Endothelial cell of umbilical vein (primary cell): ENCODE measurements around the gene RECK. TPM values are rescaled to one million over a fixed set of nuclear protein-coding genes. Genes with fewer than 3 reads are reported as not detected.

Source experiments
- BruUV-seq: library from RNA; stranded (reverse); fragments of 400-500 nt; replicated peaks from 2 replicates; lab custom pipeline; 2021; lab: Mats Ljungman, UMichigan
- CTCF ChIA-PET: fragments of 300-600, 350-600 bp; sonication (Branson Sonifier 250); formaldehyde crosslinking; loops from one replicate; lab custom pipeline; 2021; ENCODE audit warnings: antibody characterized with exemption, inconsistent platforms; lab: Charles Lee
- POLR2A ChIA-PET: fragments of 300-600, 350-600 bp; sonication (Branson Sonifier 250); formaldehyde crosslinking; loops from one replicate; lab custom pipeline; 2021; ENCODE audit warnings: antibody characterized with exemption, inconsistent platforms; lab: Charles Lee
- DNase-seq: peaks from one replicate; pipeline ENCODE4 v3.0.0-alpha.2; 2011; ENCODE audit warnings: low read depth, low spot score
- FAIRE-seq: peaks from 2 replicates; lab custom pipeline; 2011; peaks lifted over from hg19 to GRCh38; lab: Jason Lieb, UNC
- H2AFZ ChIP-seq: 2 replicates; pipeline ENCODE4 v1.6.0; 2012; ENCODE audit warnings: low read depth, low read length, control low read depth, inconsistent platforms
- H3K27ac ChIP-seq: 2 replicates; pipeline ENCODE4 v1.5.1; 2011; ENCODE audit warnings: low read depth, mild to moderate bottlenecking, control low read depth, low read length, moderate library complexity; ENCODE audit not compliant: insufficient read depth
- H3K27me3 ChIP-seq, 2 experiments: 2 replicates each; pipeline versions ENCODE4 v1.6.0 to v1.6.1; 2011; ENCODE audit warnings: low read length in 2 of 2, mixed read lengths in 1 of 2; ENCODE audit not compliant: control insufficient read depth in 2 of 2, insufficient read depth in 2 of 2
- H3K36me3 ChIP-seq, 2 experiments: 2 replicates in 1 of 2; 3 replicates in 1 of 2; pipeline ENCODE4 v1.5.1; 2011; ENCODE audit warnings: low read length in 2 of 2, mild to moderate bottlenecking in 1 of 2, moderate library complexity in 1 of 2; ENCODE audit not compliant: control insufficient read depth in 2 of 2, insufficient read depth in 2 of 2; ENCODE audit errors: extremely low read depth in 1 of 2
- H3K4me1 ChIP-seq: 3 replicates; pipeline ENCODE4 v1.5.1; 2011; ENCODE audit warnings: mild to moderate bottlenecking, low read length; ENCODE audit not compliant: control insufficient read depth, insufficient read depth; ENCODE audit errors: extremely low read depth
- H3K4me2 ChIP-seq: 2 replicates; pipeline ENCODE4 v1.6.1; 2011; ENCODE audit warnings: low read length, control low read depth, mixed read lengths; ENCODE audit not compliant: insufficient read depth
- H3K4me3 ChIP-seq, 3 experiments: fragments of 200-600 bp in 1 of 3; sonication (generic), shearing (Covaris generic) in 1 of 3; replicated peaks in 1 of 3; 2 replicates each; pipeline ENCODE4 v1.5.1; 2011 to 2016; ENCODE audit warnings: control low read depth in 3 of 3, low read length in 3 of 3, mild to moderate bottlenecking in 2 of 3, inconsistent platforms in 1 of 3, low read depth in 1 of 3, moderate library complexity in 1 of 3; ENCODE audit not compliant: insufficient read depth in 1 of 3
- H3K79me2 ChIP-seq: 2 replicates; pipeline ENCODE4 v1.6.0; 2012; ENCODE audit warnings: low read length, inconsistent platforms; ENCODE audit not compliant: control insufficient read depth, insufficient read depth
- H3K9ac ChIP-seq: replicated peaks from 2 replicates; pipeline ENCODE3; 2011; ENCODE audit warnings: low read length, control low read depth; ENCODE audit not compliant: insufficient read depth; ENCODE audit errors: extremely low read depth
- H3K9me1 ChIP-seq: replicated peaks from 3 replicates; pipeline ENCODE4 v1.6.0; 2011; ENCODE audit warnings: mild to moderate bottlenecking, low read length; ENCODE audit not compliant: control insufficient read depth, insufficient read depth; ENCODE audit errors: extremely low read depth
- H3K9me3 ChIP-seq: replicated peaks from 2 replicates; pipeline ENCODE4 v1.5.1; 2012; ENCODE audit warnings: low read length, inconsistent platforms; ENCODE audit not compliant: control insufficient read depth, insufficient read depth
- H4K20me1 ChIP-seq: replicated peaks from 2 replicates; pipeline ENCODE3; 2011; ENCODE audit warnings: mild to moderate bottlenecking, low read length; ENCODE audit not compliant: control insufficient read depth, insufficient read depth; ENCODE audit errors: extremely low read depth
- CTCF ChIP-seq, 2 donors: IDR thresholded peaks; 1 replicate in 1 of 2; 2 replicates in 1 of 2; pipeline ENCODE4 v1.5.1; 2011; ENCODE audit warnings: low read length in 2 of 2, mild to moderate bottlenecking in 2 of 2, moderate library complexity in 2 of 2, control low read depth in 1 of 2, inconsistent platforms in 1 of 2, low read depth in 1 of 2; ENCODE audit not compliant: insufficient read depth in 1 of 2; ENCODE audit errors: extremely low read depth in 1 of 2
- EZH2 ChIP-seq: IDR thresholded peaks from 2 replicates; pipeline ENCODE4 v1.6.1; 2012; ENCODE audit warnings: borderline replicate concordance, low read depth, mild to moderate bottlenecking, moderate library complexity, low read length, inconsistent platforms; ENCODE audit not compliant: severe bottlenecking
- FOS ChIP-seq: IDR thresholded peaks from 2 replicates; pipeline ENCODE4 v1.6.1; 2011; ENCODE audit warnings: mild to moderate bottlenecking, low read length, moderate library complexity, borderline replicate concordance; ENCODE audit not compliant: insufficient read depth
- GATA2 ChIP-seq: IDR thresholded peaks from 2 replicates; pipeline ENCODE4 v1.7.0; 2011; ENCODE audit warnings: low read depth, mild to moderate bottlenecking, moderate library complexity, mixed read lengths, low read length; ENCODE audit not compliant: insufficient read length, insufficient read depth
- JUN ChIP-seq: IDR thresholded peaks from 2 replicates; pipeline ENCODE4 v1.6.1; 2011; ENCODE audit warnings: borderline replicate concordance, low read depth; ENCODE audit not compliant: insufficient read length, insufficient read depth
- POLR2A ChIP-seq: IDR thresholded peaks from 2 replicates; pipeline ENCODE4 v1.6.1; 2012; ENCODE audit warnings: low read depth, mild to moderate bottlenecking, control low read depth, low read length
- POLR2AphosphoS5 ChIP-seq: IDR thresholded peaks from 2 replicates; pipeline ENCODE4 v1.6.1; 2012; ENCODE audit warnings: low read depth, mild to moderate bottlenecking, control low read depth, low read length, moderate library complexity; ENCODE audit not compliant: insufficient read depth
- dilution Hi-C: fragments of 300-500 bp; cut with MboI; formaldehyde crosslinking; loops from one replicate; pipeline ENCODE4 v1.15.0; 2019; ENCODE audit warnings: low sequenced_read_pairs; ENCODE audit not compliant: extremely low pct_ligation_motif_present
- intact Hi-C: fragments of 100-400 bp; cut with micrococcal nuclease; formaldehyde crosslinking; loops from one replicate; pipeline ENCODE4 v1.10.0; 2022
- polyA plus RNA-seq, 4 experiments: library from polyadenylated mRNA; depleted of rRNA in 3 of 4; stranded (reverse) in 3 of 4; unstranded in 1 of 4; fragments of >200 nt; gene quantifications; 2 replicates each; pipeline versions ENCODE4 v1.2.1 to v1.2.3, GENCODE V29; 2011 to 2012; ENCODE audit warnings: missing spikeins in 1 of 4
- total RNA-seq: library from RNA; stranded (reverse); gene quantifications from 2 replicates; pipeline ENCODE4 v1.2.3, GENCODE V29; 2021
- TF ChIP-seq, protein P1 (sequence below): IDR thresholded peaks from 2 replicates; pipeline ENCODE4 v1.6.1; 2011; ENCODE audit not compliant: insufficient read depth, insufficient read length

Gene RECK
- total and polyA plus RNA-seq, 2 donors (not counting 3 experiments of a cell fraction or from before 2014, with no cell fraction given), result 12.0 to 14.1 TPM

DNA sequence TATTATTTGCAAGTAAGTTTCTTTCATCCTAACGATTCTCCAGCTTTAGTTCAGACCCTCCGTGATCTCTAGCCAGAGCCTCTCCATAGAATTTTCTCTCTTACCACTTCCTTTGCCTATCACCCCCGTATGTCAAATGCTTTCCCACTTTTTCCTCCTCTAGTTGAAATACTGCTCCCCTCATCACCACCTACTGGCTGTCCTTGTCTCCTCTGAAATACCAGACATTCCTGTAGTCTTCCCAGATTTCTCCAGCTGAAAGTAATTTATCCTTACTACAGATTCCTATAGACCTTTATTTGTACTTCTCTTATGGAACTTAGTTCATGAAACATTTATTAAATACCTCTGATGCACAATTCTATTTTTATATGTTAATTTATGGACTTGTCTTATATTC, 63.8 kb downstream of the RECK start:
- Histone ChIP-seq H3K9me3 (no peaks in the 10 kb centered on the region), H3K27ac (no peak overlapping the region), H3K27me3 (no peaks in the 10 kb centered on the region), H3K4me1 (peaks cover 19% of the 10 kb centered on the region), H3K4me3 (no peak overlapping the region), H3K9me1 (no peaks in the 10 kb centered on the region), H3K79me2 (no peaks in the 10 kb centered on the region), H3K4me2 (no peak overlapping the region), H4K20me1 (no peaks in the 10 kb centered on the region), H2AFZ (no peak overlapping the region), H3K9ac (no peak overlapping the region), H3K36me3 (no peaks in the 10 kb centered on the region)
- intact Hi-C loops, result loop anchor here (5.0 kb wide), 2 partner anchors 93 to 143 kb away; partner anchors contain the start of gene OR2S2
- TF ChIP-seq EZH2 (no peak), GATA2 (no peak), JUN (no peak)
- POLR2A ChIA-PET, result interaction anchor here (0.6 kb wide), 1 partner anchor 213 kb away, joined by 9 read pairs; no protein-coding TSS in a partner anchor
- no peak for FAIRE-seq
- CTCF ChIA-PET, result interaction anchor here (1.4 to 6.7 kb wide), 8 partner anchors 9 to 146 kb away, joined by 6 to 189 read pairs (median 12); partner anchors contain the start of gene CCIN
- BruUV-seq, result no TSS peak
- no peak for DNase-seq
- dilution Hi-C loops, result no loop called here

GRCh38 chr9:36101916-36102741, 65.4 kb downstream of the RECK start:
- Histone ChIP-seq H3K36me3 (no peaks in the 10 kb centered on the region), H3K4me2 (no peak overlapping the region), H3K9ac (no peak overlapping the region), H3K9me3 (no peaks in the 10 kb centered on the region), H2AFZ (no peak overlapping the region), H3K4me3 (no peak overlapping the region), H4K20me1 (no peaks in the 10 kb centered on the region), H3K27ac (peak overlapping the region; percentile 46), H3K4me1 (peaks cover 19% of the 10 kb centered on the region), H3K9me1 (no peaks in the 10 kb centered on the region), H3K79me2 (no peaks in the 10 kb centered on the region), H3K27me3 (no peaks in the 10 kb centered on the region)
- dilution Hi-C loops, result no loop called here
- TF ChIP-seq FOS (peak; percentile 91), JUN (peak; percentile 38), GATA2 (peak; percentile 99), POLR2AphosphoS5 (peak; percentile 75), CTCF (IDR thresholded peaks at IDR 0.05; ENCODE audit: extremely low read depth in 1 of 2, insufficient read depth in 1 of 2, low read depth in 1 of 2, low read length in 2 of 2) (no peak), POLR2A (no peak), EZH2 (no peak)
- TF ChIP-seq, protein P1, sequence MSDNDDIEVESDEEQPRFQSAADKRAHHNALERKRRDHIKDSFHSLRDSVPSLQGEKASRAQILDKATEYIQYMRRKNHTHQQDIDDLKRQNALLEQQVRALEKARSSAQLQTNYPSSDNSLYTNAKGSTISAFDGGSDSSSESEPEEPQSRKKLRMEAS, result no peak
- no TSS peak for BruUV-seq
- ChIA-PET CTCF (interaction anchor here (0.6 to 6.7 kb wide), 42 partner anchors 8 to 312 kb away, joined by 3 to 189 read pairs (median 5); partner anchors contain the start of genes CCIN, CLTA and GLIPR2), POLR2A (interaction anchor here (0.5 to 1.6 kb wide), 6 partner anchors 11 to 150 kb away, joined by 3 to 6 read pairs (median 4); no protein-coding TSS in a partner anchor)
- DNase-seq, result peak; percentile 88
- intact Hi-C loops, result loop anchor here (2.0 to 5.0 kb wide), 3 partner anchors 35 to 145 kb away; partner anchors contain the start of genes GLIPR2 and OR2S2
- peak; percentile 94 for FAIRE-seq
